HepG2 (cell line): ENCODE measurements around the gene PPM1G. TPM values are rescaled to one million over a fixed set of nuclear protein-coding genes. Genes with fewer than 3 reads are reported as not detected.

Source experiments
- ARHGAP35 ChIP-seq: sonication (generic); formaldehyde crosslinking; IDR thresholded peaks from 2 replicates; pipeline ENCODE4 v1.9.0; 2022; ENCODE audit warnings: mild to moderate bottlenecking, inconsistent platforms, moderate library complexity, missing genetic modification reagents, borderline replicate concordance
- GATA4 ChIP-seq: sonication (generic); IDR thresholded peaks from 2 replicates; pipeline ENCODE4 v1.6.1; 2016; ENCODE audit warnings: antibody characterized with exemption, low read depth, borderline replicate concordance
- LCORL ChIP-seq, 2 experiments: fragments of 450-650 bp in 1 of 2; sonication (generic) in 1 of 2; formaldehyde crosslinking in 1 of 2; IDR thresholded peaks; 2 replicates each; pipeline versions ENCODE4 v1.5.0 to v1.6.1; 2017 to 2020; ENCODE audit warnings: antibody characterized with exemption in 1 of 2, missing genetic modification reagents in 1 of 2
- RAD51 ChIP-seq: fragments of 450-650 bp; IDR thresholded peaks from 2 replicates; pipeline ENCODE4 v1.6.1; 2016; ENCODE audit warnings: borderline replicate concordance
- SNAPC4 ChIP-seq: sonication (generic); formaldehyde crosslinking; IDR thresholded peaks from 2 replicates; pipeline ENCODE4 v1.4.0; 2020; ENCODE audit warnings: mild to moderate bottlenecking, missing genetic modification reagents
- TAF15 ChIP-seq: fragments of 200-400 bp; formaldehyde crosslinking; IDR thresholded peaks from one replicate; pipeline ENCODE4 v1.6.1; 2018; ENCODE audit warnings: mild to moderate bottlenecking, low read depth, low read length; ENCODE audit not compliant: poor library complexity, severe bottlenecking
- THAP11 ChIP-seq: IDR thresholded peaks from 2 replicates; pipeline ENCODE4 v1.6.1; 2016; ENCODE audit warnings: missing biosample characterization, missing genetic modification reagents
- TMF1 ChIP-seq: sonication (generic); formaldehyde crosslinking; IDR thresholded peaks from 2 replicates; pipeline ENCODE4 v1.8.1; 2022; ENCODE audit warnings: low read depth, missing genetic modification reagents
- YEATS4 ChIP-seq: sonication (generic); formaldehyde crosslinking; IDR thresholded peaks from 2 replicates; pipeline ENCODE4 v1.4.0; 2020; ENCODE audit warnings: missing genetic modification reagents, borderline replicate concordance
- ZBTB7B ChIP-seq: sonication (generic); formaldehyde crosslinking; IDR thresholded peaks from 2 replicates; pipeline ENCODE4 v1.4.0; 2020; ENCODE audit warnings: missing genetic modification reagents
- ZNF329 ChIP-seq: sonication (generic); formaldehyde crosslinking; IDR thresholded peaks from 2 replicates; pipeline ENCODE4 v1.9.0; 2021; ENCODE audit warnings: low read depth, mild to moderate bottlenecking, missing genetic modification reagents
- ZNF496 ChIP-seq: sonication (generic); formaldehyde crosslinking; IDR thresholded peaks from 2 replicates; pipeline ENCODE4 v1.8.1; 2023; ENCODE audit warnings: mild to moderate bottlenecking, moderate library complexity, missing genetic modification reagents; ENCODE audit not compliant: insufficient replicate concordance
- ZNF780A ChIP-seq: sonication (generic); formaldehyde crosslinking; IDR thresholded peaks from 2 replicates; pipeline ENCODE4 v1.8.0; 2022; ENCODE audit warnings: mild to moderate bottlenecking, missing genetic modification reagents, moderate library complexity
- ZNF781 ChIP-seq: sonication (generic); formaldehyde crosslinking; IDR thresholded peaks from 2 replicates; pipeline ENCODE4 v1.5.1; 2020; ENCODE audit warnings: borderline replicate concordance, mild to moderate bottlenecking, missing genetic modification reagents; ENCODE audit errors: not compliant biosample characterization
- ZNF850 ChIP-seq: sonication (generic); formaldehyde crosslinking; conservative IDR thresholded peaks from 2 replicates; pipeline ENCODE4 v1.9.0; 2021; ENCODE audit warnings: mild to moderate bottlenecking, missing genetic modification reagents
- polyA plus RNA-seq, 8 experiments: library from polyadenylated mRNA; depleted of rRNA in 3 of 8; stranded (reverse) in 7 of 8; unstranded in 1 of 8; fragments of >200 nt; fragmentation: Illumina TruSeq in 4 of 8; extraction: Trizol in 4 of 8; gene quantifications; 2 replicates each; pipeline versions ENCODE4 v1.2.1 to v1.2.3, GENCODE V29; 2011 to 2016; ENCODE audit warnings: low read depth in 4 of 8, missing spikeins in 1 of 8, mixed read lengths in 1 of 8; ENCODE audit not compliant: insufficient read depth in 1 of 8
- total RNA-seq, 5 experiments: library from RNA; depleted of rRNA; stranded (reverse); fragments of >200 nt; fragmentation: Illumina TruSeq; extraction: Trizol; gene quantifications; 2 replicates each; pipeline ENCODE4 v1.2.3, GENCODE V29; 2016; ENCODE audit warnings: low read depth in 1 of 5
- TF ChIP-seq, protein P1 (sequence below), 2 experiments: sonication (generic) in 1 of 2; formaldehyde crosslinking in 1 of 2; IDR thresholded peaks; 2 replicates each; pipeline versions ENCODE4 v1.5.1 to v1.6.1; 2011 to 2020; ENCODE audit warnings: borderline replicate concordance in 1 of 2, low read depth in 1 of 2, low read length in 1 of 2, mild to moderate bottlenecking in 1 of 2, missing genetic modification reagents in 1 of 2, moderate library complexity in 1 of 2
- TF ChIP-seq, protein P2 (sequence below): sonication (generic); formaldehyde crosslinking; IDR thresholded peaks from 2 replicates; pipeline ENCODE4 v1.5.0; 2020; ENCODE audit warnings: mild to moderate bottlenecking, missing genetic modification reagents
- TF ChIP-seq, protein P3 (sequence below): IDR thresholded peaks from 2 replicates; pipeline ENCODE4 v1.6.1; 2016; ENCODE audit warnings: mild to moderate bottlenecking

The PPM1G gene
- total and polyA plus RNA-seq, 2 of the 13 experiments (the other 11 are each of a cell fraction or from before 2014, with no cell fraction given), result 58.2 to 213 TPM

- no peak for TF ChIP-seq SNAPC4 (CRISPR knock-in tag)
- TF ChIP-seq TMF1 (CRISPR knock-in tag), result no peak
- TF ChIP-seq ZNF850, result no peak
- TF ChIP-seq ZNF496 (CRISPR knock-in tag), result no peak
- peak; percentile 78 for TF ChIP-seq ZBTB7B (CRISPR knock-in tag)
- no peak for TF ChIP-seq ZNF329 (CRISPR knock-in tag)
- TF ChIP-seq TAF15, result no peak
- no peak for TF ChIP-seq GATA4
- TF ChIP-seq ZNF781 (CRISPR knock-in tag), result no peak
- TF ChIP-seq, protein P1, sequence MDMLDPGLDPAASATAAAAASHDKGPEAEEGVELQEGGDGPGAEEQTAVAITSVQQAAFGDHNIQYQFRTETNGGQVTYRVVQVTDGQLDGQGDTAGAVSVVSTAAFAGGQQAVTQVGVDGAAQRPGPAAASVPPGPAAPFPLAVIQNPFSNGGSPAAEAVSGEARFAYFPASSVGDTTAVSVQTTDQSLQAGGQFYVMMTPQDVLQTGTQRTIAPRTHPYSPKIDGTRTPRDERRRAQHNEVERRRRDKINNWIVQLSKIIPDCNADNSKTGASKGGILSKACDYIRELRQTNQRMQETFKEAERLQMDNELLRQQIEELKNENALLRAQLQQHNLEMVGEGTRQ (IDR thresholded peaks at IDR 0.05; ENCODE audit: low read depth, low read length), result no peak
- TF ChIP-seq, protein P1 (CRISPR knock-in tag; IDR thresholded peaks at IDR 0.05; ENCODE audit: borderline replicate concordance), result no peak
- peak; percentile 42; the same call in 1 of the 2 replicates for TF ChIP-seq THAP11 (CRISPR knock-in tag)
- TF ChIP-seq ARHGAP35 (CRISPR knock-in tag), result no peak
- TF ChIP-seq, protein P2, sequence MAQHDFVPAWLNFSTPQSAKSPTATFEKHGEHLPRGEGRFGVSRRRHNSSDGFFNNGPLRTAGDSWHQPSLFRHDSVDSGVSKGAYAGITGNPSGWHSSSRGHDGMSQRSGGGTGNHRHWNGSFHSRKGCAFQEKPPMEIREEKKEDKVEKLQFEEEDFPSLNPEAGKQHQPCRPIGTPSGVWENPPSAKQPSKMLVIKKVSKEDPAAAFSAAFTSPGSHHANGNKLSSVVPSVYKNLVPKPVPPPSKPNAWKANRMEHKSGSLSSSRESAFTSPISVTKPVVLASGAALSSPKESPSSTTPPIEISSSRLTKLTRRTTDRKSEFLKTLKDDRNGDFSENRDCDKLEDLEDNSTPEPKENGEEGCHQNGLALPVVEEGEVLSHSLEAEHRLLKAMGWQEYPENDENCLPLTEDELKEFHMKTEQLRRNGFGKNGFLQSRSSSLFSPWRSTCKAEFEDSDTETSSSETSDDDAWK (CRISPR knock-in tag), result no peak
- TF ChIP-seq LCORL (IDR thresholded peaks at IDR 0.05), result no peak
- peak; percentile 39; the same call in 1 of the 2 replicates for TF ChIP-seq LCORL (CRISPR knock-in tag; IDR thresholded peaks at IDR 0.05)
- no peak for TF ChIP-seq YEATS4 (CRISPR knock-in tag)
- TF ChIP-seq ZNF780A, result no peak
- TF ChIP-seq, protein P3, sequence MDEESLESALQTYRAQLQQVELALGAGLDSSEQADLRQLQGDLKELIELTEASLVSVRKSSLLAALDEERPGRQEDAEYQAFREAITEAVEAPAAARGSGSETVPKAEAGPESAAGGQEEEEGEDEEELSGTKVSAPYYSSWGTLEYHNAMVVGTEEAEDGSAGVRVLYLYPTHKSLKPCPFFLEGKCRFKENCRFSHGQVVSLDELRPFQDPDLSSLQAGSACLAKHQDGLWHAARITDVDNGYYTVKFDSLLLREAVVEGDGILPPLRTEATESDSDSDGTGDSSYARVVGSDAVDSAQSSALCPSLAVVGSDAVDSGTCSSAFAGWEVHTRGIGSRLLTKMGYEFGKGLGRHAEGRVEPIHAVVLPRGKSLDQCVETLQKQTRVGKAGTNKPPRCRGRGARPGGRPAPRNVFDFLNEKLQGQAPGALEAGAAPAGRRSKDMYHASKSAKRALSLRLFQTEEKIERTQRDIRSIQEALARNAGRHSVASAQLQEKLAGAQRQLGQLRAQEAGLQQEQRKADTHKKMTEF (CRISPR knock-in tag), result peak; percentile 53; the same call in 1 of the 2 replicates
- TF ChIP-seq RAD51, result no peak
These were observed 1.4 kb downstream of the PPM1G start (continued) for GRCh38 chr2:27407798-27408491.
